Retinal pigment epithelial cell (primary cell): ENCODE results near the gene FSTL4.

ENCODE experiments used
- DNase-seq: peaks from one replicate; pipeline ENCODE4 v3.0.0-alpha.2; 2010; ENCODE audit warnings: low read depth
- H3K4me3 ChIP-seq: 2 replicates; pipeline ENCODE4 v1.5.1; 2011; ENCODE audit warnings: mild to moderate bottlenecking, low read length, control low read depth, moderate library complexity
- CTCF ChIP-seq: conservative IDR thresholded peaks from 2 replicates; pipeline ENCODE4 v1.5.1; 2011; ENCODE audit warnings: low read depth, low read length, control low read depth, inconsistent platforms

FSTL4 gene

GRCh38 chr5:133236541-133236951, 375.8 kb downstream of the FSTL4 start:
- no peak overlapping the region for H3K4me3 ChIP-seq
- no peak for TF ChIP-seq CTCF
- no peak for DNase-seq

- no peak overlapping the region for H3K4me3 ChIP-seq
- no peak for DNase-seq
- TF ChIP-seq CTCF, result no peak
Measured at GRCh38 chr5:133235696-133236426, 376.5 kb downstream of the FSTL4 start.

- no peak for DNase-seq
- no peak for TF ChIP-seq CTCF
- H3K4me3 ChIP-seq, result no peak overlapping the region
Measured at GRCh38 chr5:133234911-133235310, 377.4 kb downstream of the FSTL4 start.

DNA sequence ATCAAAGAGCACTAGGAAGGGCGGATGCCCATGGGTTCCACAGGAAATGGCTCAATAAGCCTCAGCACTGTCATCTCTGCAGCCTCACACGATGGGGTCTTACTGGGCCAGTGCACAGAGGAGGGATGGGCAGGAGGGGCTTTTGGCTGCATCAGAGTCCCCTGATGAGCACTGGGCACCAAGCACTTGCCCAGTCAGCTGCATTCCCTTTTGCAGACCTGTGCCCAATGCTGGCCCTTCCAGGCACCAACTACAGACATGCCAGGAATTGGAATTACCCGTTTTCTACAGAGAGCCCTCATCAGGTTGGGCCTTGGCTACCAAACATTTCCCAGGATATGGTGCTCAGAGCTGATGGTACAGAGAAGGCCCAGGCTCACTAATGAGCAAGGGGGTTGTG, 378.1 kb downstream of the FSTL4 start:
- no peak overlapping the region for H3K4me3 ChIP-seq
- DNase-seq, result no peak
- TF ChIP-seq CTCF, result no peak

DNA sequence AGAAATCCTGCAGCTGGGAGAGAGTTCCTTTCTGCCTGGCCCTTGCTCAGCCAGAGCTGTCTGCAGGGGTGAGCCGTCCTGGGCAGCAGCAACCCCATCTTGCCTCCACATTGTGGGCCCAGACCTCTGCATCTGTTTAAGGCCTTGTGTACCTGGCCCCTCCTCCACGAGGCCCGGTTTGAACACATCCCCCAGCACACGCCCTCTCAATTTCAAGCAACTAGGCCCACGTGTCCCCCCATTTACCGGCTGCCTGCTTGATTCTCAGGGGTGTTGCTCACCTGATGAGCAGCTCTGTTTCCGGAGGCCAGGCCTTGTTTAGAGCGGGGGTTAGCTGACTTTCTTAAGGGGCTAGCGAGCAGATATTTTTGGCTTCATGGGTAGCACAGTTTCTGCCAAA, 378.7 kb downstream of the FSTL4 start:
- no peak for DNase-seq
- H3K4me3 ChIP-seq, result no peak overlapping the region
- no peak for TF ChIP-seq CTCF

- no peak for TF ChIP-seq CTCF
- no peak overlapping the region for H3K4me3 ChIP-seq
Measured at GRCh38 chr5:133232911-133233310, 379.4 kb downstream of the FSTL4 start.

DNA sequence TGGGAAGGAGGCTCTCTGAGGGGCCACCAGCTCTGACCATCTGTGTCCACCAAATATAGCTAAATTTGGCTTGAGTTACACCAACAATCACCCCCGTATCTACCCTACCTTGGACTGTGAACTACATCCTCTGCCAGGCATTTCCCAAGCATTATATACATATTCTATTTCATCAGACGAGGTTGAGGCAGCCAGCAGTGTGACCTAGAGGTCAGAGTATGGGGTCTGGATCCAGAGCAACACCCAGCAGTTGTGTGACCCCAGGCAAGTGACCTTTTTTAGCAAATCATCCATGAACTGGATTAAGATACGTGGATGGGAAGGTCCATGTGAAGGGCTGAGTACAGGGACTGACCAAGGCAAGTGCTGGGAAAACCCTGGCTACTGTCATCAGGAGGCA, 379.9 kb downstream of the FSTL4 start:
- no peak for DNase-seq
- no peak overlapping the region for H3K4me3 ChIP-seq
- no peak for TF ChIP-seq CTCF

More at GRCh38 chr5:133232911-133233310, 379.4 kb downstream of the FSTL4 start:
- DNase-seq, result no peak
